Activated T-cell treated with anti-CD3 and anti-CD28 coated beads, Interleukin-2, amount 50 U/mL, for 48 hours (primary cell): ENCODE data around the gene AP3D1.
"Not testable (repeated sequence)": the region's sequence is repeated elsewhere in the genome, so short reads cannot be mapped to it uniquely, and the experiment has no call there.

Experiments
- DNase-seq, 2 experiments: peaks; one replicate each; pipeline ENCODE4 v3.0.0-alpha.2; 2020

Gene AP3D1

GRCh38 chr19:2149980-2150793 lies 1.2 kb downstream of the AP3D1 start:
- DNase-seq: peak in 1 of 2 experiments; percentile 40

DNA sequence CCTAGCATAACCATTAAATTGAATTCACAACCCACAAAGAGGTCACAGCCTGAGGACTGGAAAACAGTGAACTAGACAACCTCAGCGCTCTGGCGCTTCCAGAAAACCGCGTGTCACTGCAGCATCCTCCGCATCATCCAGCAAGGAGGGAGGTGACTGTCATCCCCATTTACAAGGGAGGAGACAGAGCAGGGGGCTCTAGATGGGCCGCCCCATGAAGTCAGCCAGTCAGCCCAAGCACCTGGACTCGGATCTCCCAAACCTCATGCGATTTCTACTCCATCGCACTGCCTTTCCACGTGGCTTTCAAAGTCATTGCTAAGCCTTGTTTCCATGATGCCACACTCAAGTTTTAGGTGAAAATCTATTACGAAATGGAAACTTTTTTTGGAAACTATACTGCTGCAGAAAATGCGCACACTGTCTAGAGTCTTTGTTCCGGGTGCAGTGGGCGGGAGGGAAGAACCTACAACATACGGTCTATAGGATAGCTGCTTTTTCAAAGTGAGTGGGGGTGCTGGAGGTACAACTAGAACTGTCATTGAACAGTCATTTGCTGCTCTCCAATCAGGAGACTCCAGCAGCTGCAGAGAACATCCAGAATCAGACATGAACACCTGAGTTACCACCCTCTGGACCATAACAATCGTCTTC lies 2.8 kb downstream of the AP3D1 start:
- peak in 1 of 2 experiments; percentile 46 for DNase-seq

DNA sequence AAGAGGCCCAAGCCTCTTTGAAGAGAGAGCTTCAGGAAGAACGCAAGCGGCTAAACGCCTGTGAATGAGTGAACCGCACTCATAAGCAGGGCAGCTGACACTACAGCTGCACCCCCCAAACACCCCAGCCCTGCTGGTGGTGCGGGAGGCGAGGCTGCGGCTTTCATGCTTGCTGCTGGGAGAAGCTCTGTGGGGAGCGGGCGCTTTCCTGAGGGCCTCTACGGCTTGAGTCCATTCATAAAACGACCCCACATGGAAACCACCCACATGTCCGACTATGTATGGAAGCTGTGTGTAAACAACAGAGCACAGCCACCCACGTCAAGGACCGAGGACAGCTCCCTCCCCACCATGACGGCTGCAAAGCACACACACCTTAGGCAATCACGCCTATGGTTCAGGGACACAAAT lies 5.5 kb downstream of the AP3D1 start:
- DNase-seq: no peak

- DNase-seq: no peak
Measured at GRCh38 chr19:2144190-2144589, 7.2 kb downstream of the AP3D1 start.

DNA sequence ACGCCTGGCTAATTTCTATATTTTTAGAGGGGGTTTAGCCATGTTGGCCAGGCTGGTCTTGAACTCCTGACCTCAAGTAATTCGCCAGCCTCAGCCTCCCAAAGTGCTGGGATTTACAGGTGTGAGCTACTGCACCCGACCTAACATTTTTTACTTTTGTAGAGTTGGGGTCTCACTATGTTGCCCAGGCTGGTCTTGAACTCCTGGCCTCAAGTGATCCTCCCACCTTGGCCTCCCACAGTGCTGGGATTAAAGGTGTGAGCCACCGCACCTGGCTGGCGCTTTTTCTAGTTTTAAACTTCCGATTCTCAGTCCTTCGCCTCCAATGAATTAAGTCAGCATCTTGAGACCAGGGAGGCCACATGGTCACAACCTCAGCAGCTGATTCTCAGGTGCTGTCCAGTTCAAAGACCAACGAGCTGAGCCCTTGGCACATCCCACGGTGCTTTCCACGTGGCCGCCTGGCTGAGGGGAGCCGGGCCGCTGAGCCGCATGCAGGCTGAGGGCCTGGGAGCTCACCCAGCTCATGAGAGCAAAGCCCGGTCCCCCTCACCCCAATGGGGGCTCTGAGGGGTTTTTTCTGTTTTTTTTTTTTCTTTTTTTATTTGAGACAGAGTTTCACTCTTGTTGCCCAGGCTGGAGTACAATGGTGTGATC lies 9.1 kb downstream of the AP3D1 start:
- DNase-seq: no peak

GRCh38 chr19:2140138-2140569 lies 11.2 kb downstream of the AP3D1 start:
- DNase-seq: no peak

GRCh38 chr19:2139385-2140137 lies 11.8 kb downstream of the AP3D1 start:
- no peak for DNase-seq

- DNase-seq: no peak
Measured at GRCh38 chr19:2138061-2138728, 13.2 kb downstream of the AP3D1 start.

- DNase-seq: no peak
Measured at GRCh38 chr19:2136796-2137195, 14.6 kb downstream of the AP3D1 start.

GRCh38 chr19:2135474-2136402 lies 15.6 kb downstream of the AP3D1 start:
- no peak for DNase-seq

DNA sequence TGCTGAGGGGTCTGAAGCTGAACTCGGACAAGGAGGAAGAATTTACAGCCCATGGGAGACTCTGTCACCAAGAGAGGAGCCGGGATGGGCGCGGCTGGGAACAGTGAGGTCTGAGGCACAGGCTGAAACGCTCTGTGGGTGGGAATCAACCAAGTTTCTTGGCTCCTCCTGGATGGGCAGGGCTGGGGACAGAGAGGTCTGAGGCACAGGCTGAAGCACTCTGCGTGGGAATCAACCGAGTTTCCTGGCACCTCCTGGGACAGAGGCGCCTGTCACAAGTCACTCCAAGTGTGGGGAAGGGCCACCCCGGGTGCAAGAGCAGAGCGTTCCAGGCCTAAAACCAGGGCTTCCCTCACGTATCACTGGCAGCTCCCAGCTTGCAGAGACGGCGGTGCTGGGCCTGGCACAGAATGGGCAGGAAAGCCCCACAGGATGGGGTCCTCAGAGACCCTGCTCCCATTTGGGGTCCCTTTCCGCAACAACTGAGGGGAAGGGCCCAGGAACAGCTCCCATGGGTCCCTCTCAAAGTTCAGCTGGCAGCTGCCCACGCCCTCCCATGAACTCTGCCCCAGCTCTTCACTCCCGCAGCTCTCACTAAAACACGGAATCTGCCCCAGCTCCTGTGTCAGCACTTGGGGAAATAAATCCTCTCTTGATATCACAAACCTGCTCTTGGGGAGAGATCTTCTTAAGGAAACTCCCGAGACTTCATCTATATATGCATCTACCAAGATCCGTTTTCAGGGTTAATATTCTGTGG lies 18.5 kb downstream of the AP3D1 start:
- DNase-seq: no peak

GRCh38 chr19:2132191-2132590 lies 19.2 kb downstream of the AP3D1 start:
- no peak for DNase-seq

- DNase-seq: not testable (repeated sequence)
Measured at GRCh38 chr19:2131012-2131975, 20.1 kb downstream of the AP3D1 start.

GRCh38 chr19:2129892-2130770 lies 21.2 kb downstream of the AP3D1 start:
- no peak for DNase-seq

DNA sequence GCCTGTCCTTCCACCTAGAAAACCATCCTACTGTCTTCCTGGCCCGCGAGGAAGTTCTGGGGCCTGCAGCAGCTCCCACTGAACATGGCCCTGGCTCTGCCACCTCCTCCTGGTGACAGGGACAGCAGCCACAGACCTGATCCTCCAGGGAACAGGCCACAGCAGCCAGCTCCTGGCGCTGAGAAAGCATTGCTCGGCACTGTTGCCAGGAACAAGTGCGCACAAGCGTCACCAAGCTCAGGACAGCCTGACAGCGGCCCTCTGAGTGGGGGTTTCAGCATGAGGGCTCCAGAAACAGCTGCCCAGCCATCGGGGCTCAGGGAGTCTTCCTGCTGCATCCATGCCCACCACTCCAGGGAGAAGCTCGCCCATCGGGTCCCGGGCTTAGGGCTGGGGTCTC lies 21.9 kb downstream of the AP3D1 start:
- DNase-seq: no peak

- no peak for DNase-seq
Measured at GRCh38 chr19:2129022-2129421, 22.3 kb downstream of the AP3D1 start.

GRCh38 chr19:2128252-2128651 lies 23.1 kb downstream of the AP3D1 start:
- not testable (repeated sequence) for DNase-seq

DNA sequence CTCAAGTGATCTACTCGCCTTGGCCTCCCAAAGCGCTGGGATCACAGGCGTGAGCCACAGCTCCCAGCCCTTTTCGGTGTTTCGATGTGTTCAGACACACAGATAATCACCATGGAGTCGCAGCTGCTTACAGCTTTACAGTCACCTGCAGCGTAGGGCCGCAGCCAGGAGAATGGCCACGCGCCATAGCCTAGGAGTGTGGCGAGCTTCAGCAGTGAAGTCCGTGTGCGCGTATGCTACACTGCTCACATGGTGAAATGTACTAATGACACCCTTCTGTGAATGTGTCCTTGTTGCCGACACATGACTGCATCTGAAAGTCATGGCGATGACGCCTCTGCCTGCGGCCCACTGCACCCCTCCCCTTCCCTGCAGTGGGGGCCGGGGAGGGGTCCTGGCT lies 23.6 kb downstream of the AP3D1 start:
- no peak for DNase-seq
